Measurements from ENCODE around the gene TIGD2. TPM values are rescaled to one million over a fixed set of nuclear protein-coding genes. Genes with fewer than 3 reads are reported as not detected.
"Not testable (repeated sequence)": the region's sequence is repeated elsewhere in the genome, so short reads cannot be mapped to it uniquely, and the experiment has no call there.

Gene TIGD2
- total RNA-seq, 2 donors from 2014 or later: 1.5 to 2.3 TPM

GRCh38 chr4:89142691-89143669 is 31.6 kb downstream of the TIGD2 start:
- TF ChIP-seq CTCF (IDR thresholded peaks at IDR 0.05): no peak
- no peaks in the 10 kb centered on the region for H3K27me3 ChIP-seq
- no peaks in the 10 kb centered on the region for H3K36me3 ChIP-seq
- no peak overlapping the region for H3K27ac ChIP-seq
- no peaks in the 10 kb centered on the region for H3K9me3 ChIP-seq
- DNase-seq (ENCODE audit: low spot score): no peak
- no peak overlapping the region for H3K4me3 ChIP-seq
- H3K4me1 ChIP-seq: no peaks in the 10 kb centered on the region

- not testable (repeated sequence) for H3K27ac ChIP-seq; H3K4me3 ChIP-seq; H3K4me1 ChIP-seq; DNase-seq (ENCODE audit: low spot score); H3K27me3 ChIP-seq; H3K36me3 ChIP-seq; H3K9me3 ChIP-seq
Measured at GRCh38 chr4:89144652-89145051, 33.3 kb downstream of the TIGD2 start.

GRCh38 chr4:89146196-89146595 is 34.9 kb downstream of the TIGD2 start:
- no peak for DNase-seq (ENCODE audit: low spot score)
- H3K9me3 ChIP-seq: no peaks in the 10 kb centered on the region

GRCh38 chr4:89152972-89153371 is 41.6 kb downstream of the TIGD2 start:
- no peak overlapping the region for H3K4me3 ChIP-seq
- no peak for TF ChIP-seq CTCF (IDR thresholded peaks at IDR 0.05)
- no peaks in the 10 kb centered on the region for H3K9me3 ChIP-seq
- H3K4me1 ChIP-seq: no peaks in the 10 kb centered on the region
- DNase-seq (ENCODE audit: low spot score): no peak
- no peaks in the 10 kb centered on the region for H3K36me3 ChIP-seq
- H3K27ac ChIP-seq: no peak overlapping the region
- H3K27me3 ChIP-seq: no peaks in the 10 kb centered on the region

More at GRCh38 chr4:89146196-89146595, 34.9 kb downstream of the TIGD2 start:
- Histone ChIP-seq H3K36me3 (no peaks in the 10 kb centered on the region), H3K4me3 (no peak overlapping the region), H3K27me3 (no peaks in the 10 kb centered on the region), H3K4me1 (no peaks in the 10 kb centered on the region), H3K27ac (no peak overlapping the region)
- no peak for TF ChIP-seq CTCF (IDR thresholded peaks at IDR 0.05)

- H3K27me3 ChIP-seq: no peaks in the 10 kb centered on the region
- H3K36me3 ChIP-seq: no peaks in the 10 kb centered on the region
- H3K4me1 ChIP-seq: no peaks in the 10 kb centered on the region
- no peak overlapping the region for H3K27ac ChIP-seq
- no peak for TF ChIP-seq CTCF (IDR thresholded peaks at IDR 0.05)
- no peaks in the 10 kb centered on the region for H3K9me3 ChIP-seq
- H3K4me3 ChIP-seq: no peak overlapping the region
- DNase-seq (ENCODE audit: low spot score): no peak
Measured at GRCh38 chr4:89156174-89156914, 45.0 kb downstream of the TIGD2 start.

GRCh38 chr4:89157488-89158024 is 46.2 kb downstream of the TIGD2 start:
- no peaks in the 10 kb centered on the region for H3K4me1 ChIP-seq
- H3K4me3 ChIP-seq: no peak overlapping the region
- no peak for DNase-seq (ENCODE audit: low spot score)
- H3K27ac ChIP-seq: no peak overlapping the region
- H3K27me3 ChIP-seq: no peaks in the 10 kb centered on the region
- no peak for TF ChIP-seq CTCF (IDR thresholded peaks at IDR 0.05)
- no peaks in the 10 kb centered on the region for H3K36me3 ChIP-seq
- no peaks in the 10 kb centered on the region for H3K9me3 ChIP-seq

All from right atrium auricular region (tissue), 2 donors.